Epithelial cell of esophagus (primary cell): ENCODE results near the gene VTI1B.
A peak's percentile ranks its signal among the peaks of the same experiment; 100 is the strongest.
"Not testable (repeated sequence)": the region's sequence is repeated elsewhere in the genome, so short reads cannot be mapped to it uniquely, and the experiment has no call there.

Experiments used
- DNase-seq: peaks from one replicate; pipeline ENCODE4 v3.0.0; 2010; ENCODE audit warnings: low read depth
- H3K4me3 ChIP-seq: 2 replicates; pipeline ENCODE4 v1.5.1; 2011; ENCODE audit warnings: mild to moderate bottlenecking, low read length, control low read depth
- TF ChIP-seq, protein P1 (sequence below): IDR thresholded peaks from 2 replicates; pipeline ENCODE4 v1.5.1; 2011; ENCODE audit warnings: low read depth, mild to moderate bottlenecking, low read length, control low read depth, inconsistent platforms; ENCODE audit not compliant: insufficient read depth; ENCODE audit errors: missing control alignments

Gene VTI1B, protein sequence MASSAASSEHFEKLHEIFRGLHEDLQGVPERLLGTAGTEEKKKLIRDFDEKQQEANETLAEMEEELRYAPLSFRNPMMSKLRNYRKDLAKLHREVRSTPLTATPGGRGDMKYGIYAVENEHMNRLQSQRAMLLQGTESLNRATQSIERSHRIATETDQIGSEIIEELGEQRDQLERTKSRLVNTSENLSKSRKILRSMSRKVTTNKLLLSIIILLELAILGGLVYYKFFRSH

DNA sequence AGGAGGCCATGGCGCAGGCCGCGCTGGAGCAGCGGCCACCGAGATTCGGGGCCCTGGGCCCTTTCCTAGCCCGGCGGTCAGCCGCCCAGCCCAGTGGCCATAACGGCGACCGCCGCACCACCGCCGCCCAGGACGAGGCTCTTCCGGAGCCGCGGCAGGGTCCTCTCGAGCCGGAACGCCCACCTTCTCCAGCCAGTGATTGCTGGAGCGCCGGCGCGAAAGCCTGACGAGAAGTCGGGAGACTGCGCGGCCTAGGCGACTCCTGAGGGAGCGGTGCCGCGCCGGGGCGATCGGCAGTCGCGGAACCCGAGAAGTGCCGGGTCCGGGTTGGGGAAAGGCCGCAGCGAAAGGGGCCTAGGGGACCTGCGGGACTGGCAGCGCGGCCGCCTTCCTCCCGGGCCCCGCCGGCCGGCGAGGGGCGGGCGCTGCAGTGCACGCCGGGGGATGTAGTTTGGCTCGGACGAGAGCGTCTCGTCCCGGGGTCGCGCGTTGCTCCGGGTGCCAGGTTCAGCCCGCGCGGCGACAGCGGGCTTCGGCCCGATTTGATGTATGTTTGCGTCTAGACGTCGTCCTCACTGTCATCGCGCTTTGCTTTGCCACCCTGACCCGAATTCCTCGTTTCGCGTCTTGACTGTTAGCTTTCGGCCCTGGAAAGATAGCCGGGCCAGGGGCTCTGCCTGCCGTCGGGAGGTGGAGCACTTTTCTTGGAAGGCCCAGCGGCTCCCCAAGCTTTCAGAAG lies at the start of gene VTI1B:
TSS of gene VTI1B (minus strand) at position 153 of the 739 bp plus-strand sequence. CDS start at position 10, 143 bp downstream.
- TF ChIP-seq, protein P1, sequence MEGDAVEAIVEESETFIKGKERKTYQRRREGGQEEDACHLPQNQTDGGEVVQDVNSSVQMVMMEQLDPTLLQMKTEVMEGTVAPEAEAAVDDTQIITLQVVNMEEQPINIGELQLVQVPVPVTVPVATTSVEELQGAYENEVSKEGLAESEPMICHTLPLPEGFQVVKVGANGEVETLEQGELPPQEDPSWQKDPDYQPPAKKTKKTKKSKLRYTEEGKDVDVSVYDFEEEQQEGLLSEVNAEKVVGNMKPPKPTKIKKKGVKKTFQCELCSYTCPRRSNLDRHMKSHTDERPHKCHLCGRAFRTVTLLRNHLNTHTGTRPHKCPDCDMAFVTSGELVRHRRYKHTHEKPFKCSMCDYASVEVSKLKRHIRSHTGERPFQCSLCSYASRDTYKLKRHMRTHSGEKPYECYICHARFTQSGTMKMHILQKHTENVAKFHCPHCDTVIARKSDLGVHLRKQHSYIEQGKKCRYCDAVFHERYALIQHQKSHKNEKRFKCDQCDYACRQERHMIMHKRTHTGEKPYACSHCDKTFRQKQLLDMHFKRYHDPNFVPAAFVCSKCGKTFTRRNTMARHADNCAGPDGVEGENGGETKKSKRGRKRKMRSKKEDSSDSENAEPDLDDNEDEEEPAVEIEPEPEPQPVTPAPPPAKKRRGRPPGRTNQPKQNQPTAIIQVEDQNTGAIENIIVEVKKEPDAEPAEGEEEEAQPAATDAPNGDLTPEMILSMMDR, result no peak
- H3K4me3 ChIP-seq, result peak within 1 kb of the TSS; percentile 76
- peak; percentile 75 for DNase-seq

DNA sequence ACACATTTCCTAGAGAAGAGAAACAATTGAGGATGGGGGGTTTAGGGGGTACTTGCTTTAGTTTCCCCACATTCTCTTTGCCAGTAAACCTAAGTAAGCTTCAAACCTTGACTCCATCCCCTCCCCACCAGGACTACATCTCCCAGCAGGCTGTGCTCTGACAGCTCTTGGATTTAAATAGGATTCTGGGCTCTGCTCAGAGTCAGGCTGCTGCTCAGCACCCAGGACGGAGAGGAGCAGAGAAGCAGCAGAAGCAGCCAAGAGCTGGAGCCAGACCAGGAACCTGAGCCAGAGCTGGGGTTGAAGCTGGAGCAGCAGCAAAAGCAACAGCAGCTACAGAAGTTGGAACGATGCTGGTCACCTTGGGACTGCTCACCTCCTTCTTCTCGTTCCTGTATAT lies 47.9 kb upstream of the VTI1B start:
- DNase-seq, result peak; percentile 25
- H3K4me3 ChIP-seq, result peak overlapping the region; percentile 32
- TF ChIP-seq, protein P1, result no peak

DNA sequence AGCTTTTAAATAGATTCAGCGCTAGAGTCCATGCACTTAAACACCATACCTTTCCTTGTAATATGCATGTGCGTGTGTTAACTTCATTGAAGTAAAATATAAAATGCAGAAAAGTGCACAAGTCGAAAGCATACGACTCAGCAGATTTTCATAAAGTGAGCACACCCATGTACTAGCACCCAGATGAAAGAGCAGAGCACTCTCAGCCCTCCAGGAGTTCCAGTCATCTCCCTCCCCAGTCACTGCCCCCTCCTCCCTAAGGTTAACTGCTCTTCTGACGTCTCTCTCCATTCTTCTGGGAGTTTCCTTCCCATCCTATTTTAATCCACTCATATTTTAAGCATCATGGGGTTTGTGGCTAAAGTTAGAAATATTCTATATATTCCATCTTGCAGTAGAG lies 47.4 kb upstream of the VTI1B start:
- TF ChIP-seq, protein P1, result no peak
- no peak for DNase-seq
- H3K4me3 ChIP-seq, result no peak overlapping the region

DNA sequence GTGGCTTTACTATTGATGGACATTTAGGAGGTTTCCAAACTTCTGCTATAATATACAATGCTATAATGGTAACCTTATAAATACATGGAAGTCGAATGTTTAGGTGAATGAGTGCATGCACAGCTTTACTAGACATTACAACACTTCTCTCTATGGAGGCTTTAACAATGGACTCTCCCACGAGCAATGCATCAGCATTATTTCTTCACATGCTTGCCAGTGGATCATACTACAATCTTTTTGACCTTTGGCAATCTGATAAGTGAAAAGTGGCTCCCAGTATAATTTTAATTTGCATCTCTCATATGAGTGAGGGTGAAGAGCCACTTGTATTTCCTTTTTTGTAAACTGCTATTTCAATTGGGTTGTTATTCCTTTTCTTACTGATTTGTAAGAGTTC lies 45.4 kb upstream of the VTI1B start:
- TF ChIP-seq, protein P1, result no peak
- no peak overlapping the region for H3K4me3 ChIP-seq
- DNase-seq, result peak; percentile 17

DNA sequence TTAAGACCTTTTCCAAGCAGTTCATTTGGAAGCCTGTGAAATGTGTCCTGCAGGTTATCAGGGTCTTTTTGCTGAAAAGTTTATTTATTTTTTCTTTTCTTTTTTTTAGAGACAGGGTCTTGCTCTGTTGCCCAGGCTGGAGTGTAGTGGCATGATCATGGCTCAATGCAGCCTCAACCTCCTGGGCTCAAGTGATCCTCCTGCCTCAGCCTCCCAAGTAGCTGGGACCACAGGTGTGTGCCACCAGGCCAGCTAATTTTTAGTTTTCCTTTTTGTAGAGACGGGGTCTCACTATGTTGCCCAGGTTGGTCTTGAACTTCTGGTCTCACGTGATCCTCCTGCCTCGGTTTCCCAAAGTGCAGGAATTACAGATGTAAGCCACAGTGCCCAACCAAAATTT lies 45.0 kb upstream of the VTI1B start:
- not testable (repeated sequence) for H3K4me3 ChIP-seq, DNase-seq

DNA sequence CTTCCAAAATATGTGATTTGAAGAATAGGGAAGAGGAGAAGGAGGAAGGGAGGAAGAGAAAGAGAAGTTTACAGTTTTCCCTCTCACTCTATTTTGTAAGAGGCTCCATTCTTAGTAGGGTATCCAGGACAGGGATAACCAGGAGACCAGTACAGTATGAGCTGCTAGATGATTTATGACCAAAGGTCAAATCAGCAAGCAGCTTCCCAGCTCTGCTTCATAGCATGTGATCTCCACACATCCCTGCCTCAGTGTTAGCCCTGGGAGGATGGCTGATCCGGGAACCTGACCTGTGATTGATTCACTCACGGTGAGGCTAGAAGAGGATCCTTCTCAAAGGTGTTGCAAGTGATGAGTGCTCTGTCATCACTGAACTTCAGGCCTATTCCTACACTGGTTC lies 43.8 kb upstream of the VTI1B start:
- DNase-seq, result no peak
- TF ChIP-seq, protein P1, result no peak
- H3K4me3 ChIP-seq, result no peak overlapping the region

DNA sequence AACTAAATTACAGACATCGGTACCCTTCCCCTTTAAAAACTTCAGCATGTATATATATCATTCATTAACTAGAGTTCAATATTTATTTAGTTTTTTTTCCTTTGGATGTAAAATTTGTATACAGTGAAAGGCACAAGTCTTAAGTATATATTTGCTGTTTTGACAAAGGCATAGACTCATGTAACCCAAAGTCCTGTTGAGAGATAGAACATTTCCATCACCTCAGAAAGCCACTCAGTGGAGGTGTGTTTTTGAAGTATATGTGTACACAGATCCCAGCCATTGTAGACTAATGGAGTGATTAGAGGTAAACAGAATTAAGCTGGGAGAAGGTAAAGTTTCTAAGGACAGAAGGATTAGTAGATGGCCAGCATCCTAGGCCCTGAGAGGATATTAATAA lies 42.6 kb upstream of the VTI1B start:
- TF ChIP-seq, protein P1, result no peak
- DNase-seq, result no peak
- H3K4me3 ChIP-seq, result no peak overlapping the region
